ENCODE measurements around the gene JADE2.
A peak's percentile ranks its signal among the peaks of the same experiment; 100 is the strongest.
"Not testable (repeated sequence)": the region's sequence is repeated elsewhere in the genome, so short reads cannot be mapped to it uniquely, and the experiment has no call there.

JADE2 gene

DNA sequence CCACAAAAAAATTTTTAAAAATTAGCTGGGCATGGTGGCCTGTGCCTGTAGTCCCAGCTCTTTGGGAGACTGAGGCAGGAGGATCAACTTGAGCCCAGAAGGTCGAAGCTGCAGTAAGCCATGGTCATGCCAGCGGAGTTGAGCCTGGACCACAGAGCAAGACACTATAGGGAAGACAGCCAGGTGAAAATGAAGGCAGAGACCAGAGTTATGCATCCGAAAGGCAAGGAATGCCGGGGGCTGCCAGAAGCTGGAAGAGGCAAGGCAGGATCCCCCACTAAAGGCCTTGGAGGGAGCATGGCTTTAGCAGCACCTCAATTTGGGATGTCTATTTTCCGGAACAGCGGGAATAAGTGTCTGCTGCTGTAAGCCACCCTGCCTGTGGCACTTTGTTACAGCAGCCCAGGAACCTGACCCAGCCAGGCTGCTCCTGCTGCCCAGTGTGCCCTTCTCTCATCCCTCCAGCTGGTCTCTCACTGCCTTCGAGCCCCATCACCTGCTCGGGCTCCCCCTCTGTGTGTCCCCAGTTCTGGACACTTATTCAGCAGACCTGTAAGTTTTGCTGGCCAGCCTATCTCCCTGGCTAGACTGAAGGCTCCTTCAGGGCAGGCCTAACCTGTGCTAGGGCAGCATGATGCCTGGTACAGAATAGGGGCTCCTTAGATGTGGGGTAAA is 16.8 kb upstream of the JADE2 start:
- DNase-seq (ENCODE audit: low spot score) = no peak

DNA sequence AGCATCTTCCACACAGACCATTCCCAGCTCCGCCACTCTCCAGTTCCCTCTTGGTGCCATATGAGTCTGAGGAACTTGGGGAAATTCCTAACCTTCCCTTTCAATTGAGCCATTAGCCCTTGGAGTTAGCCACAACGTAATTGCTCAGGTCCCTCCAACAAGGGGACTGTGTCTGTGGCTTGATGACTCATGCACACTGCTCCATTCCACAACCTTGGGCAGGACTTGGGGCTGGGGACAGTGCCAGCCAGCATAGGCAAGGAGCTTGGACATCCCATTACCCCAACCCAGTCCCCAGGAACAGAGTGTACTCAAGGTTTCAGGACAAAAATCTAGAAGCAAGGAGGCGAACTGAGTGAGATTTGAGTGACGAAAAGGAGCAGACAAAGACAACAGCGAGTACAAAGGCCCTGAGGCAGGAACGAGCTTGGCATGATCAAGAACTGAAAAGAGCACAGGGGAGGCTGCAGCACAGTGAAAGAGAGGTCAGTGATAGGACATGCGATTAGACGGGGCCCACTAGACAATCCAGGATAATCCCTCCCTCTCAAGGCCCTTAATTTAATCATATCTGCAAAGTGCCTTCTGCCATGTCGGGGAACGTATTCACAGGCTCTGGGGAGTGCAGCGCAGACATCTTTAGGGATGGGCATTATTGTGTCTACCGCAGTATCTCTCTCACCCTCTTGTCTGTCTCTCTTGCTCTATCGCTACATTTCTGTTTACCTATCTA is 16.0 kb upstream of the JADE2 start:
- DNase-seq (ENCODE audit: low spot score) = no peak

DNA sequence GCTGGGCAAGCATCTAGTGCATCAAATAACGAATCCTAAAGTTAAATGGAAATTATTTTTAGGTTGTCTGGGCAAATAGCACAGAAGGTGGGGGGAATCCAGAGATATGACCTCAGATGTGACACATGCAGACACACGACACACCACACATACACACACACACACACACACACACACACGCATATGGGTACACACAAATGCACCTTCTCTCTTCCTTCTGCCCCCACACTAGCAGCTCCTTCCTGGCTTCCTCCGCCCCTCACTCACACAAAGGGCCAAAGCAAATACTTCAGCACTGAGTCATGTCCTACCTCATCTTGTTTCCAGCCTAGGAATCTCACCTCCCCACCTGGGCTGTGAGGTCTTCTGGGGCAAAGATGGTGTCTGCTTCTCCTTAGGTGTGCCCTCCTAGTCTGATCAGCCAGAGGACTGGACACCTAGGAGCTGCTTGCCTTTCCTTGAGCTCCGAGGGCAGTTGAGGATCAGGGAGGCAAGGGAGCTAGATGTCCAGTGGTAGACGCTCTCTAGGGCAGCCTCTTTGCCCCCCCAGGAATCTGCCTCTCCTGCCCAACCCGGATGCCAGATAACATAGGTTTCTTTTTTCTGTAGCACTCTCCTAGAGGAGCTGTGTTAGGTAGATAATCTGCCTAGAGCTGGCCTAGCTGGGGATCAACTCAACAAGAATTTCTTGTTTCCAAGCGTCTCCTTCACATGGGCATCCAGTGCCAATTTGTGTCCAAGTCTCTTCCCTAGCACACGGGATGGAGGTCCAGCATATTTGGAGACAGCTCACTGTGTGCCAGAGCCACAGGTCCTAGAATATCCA is 14.3 kb upstream of the JADE2 start:
- DNase-seq (ENCODE audit: low spot score) = no peak

DNA sequence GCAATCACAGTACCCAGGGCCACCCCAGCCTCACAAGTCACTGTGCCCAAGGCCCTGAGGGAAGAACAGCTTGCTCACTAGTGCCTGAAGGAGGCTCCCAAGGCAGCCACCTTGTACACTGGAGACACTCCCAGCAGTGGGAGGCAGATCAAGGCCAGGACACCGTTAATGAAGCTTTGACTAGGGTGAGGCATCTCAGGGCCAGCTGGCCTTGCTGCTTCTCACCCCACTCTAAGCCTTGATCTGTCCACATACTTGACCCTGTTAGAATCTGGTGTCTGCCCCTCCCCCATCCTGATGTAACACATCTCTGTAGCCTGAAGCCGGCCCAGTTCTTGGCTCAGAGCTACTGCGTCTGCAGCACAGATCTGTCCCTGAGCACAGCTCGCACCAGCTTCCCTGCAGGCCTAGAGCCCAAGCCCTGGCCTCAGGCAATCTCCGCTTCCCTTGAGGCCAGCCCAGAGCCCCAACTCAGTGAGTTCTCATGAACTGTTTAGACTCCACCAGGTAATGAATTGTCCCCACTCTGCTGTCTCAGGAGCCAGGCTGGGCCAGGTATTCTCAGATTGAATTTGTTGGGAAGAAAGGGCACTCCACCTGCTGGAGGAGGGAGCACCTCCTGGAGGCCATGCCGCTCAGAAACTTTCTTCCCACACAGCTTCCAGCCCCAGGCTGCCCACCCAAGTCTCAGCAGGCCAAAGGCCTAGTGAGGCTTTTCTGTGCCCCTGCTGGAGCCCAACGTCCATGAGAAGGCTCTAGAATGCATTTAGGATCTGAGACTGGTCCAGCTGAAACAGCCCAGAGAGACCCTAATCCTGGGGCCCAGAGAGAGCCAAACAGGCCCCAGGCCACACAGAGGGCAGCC is 13.4 kb upstream of the JADE2 start:
- no peak for DNase-seq (ENCODE audit: low spot score)

DNA sequence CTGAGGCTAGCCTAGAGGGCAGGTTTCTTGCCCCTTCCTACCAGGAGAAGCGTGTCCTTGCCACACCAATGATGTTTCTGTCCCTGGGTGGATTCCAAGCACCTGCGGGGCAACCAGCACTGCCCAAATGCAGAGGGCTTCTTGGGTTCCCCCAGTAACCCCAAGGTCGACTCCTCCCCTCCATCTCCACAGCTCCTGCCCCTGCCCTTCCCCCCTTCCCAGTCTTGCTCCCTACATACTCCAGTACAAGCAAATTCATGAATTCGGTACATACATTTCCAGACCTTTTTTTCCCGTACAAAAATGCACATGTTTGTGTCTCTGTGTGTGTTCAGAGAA is 12.8 kb upstream of the JADE2 start:
- no peak for DNase-seq (ENCODE audit: low spot score)

DNA sequence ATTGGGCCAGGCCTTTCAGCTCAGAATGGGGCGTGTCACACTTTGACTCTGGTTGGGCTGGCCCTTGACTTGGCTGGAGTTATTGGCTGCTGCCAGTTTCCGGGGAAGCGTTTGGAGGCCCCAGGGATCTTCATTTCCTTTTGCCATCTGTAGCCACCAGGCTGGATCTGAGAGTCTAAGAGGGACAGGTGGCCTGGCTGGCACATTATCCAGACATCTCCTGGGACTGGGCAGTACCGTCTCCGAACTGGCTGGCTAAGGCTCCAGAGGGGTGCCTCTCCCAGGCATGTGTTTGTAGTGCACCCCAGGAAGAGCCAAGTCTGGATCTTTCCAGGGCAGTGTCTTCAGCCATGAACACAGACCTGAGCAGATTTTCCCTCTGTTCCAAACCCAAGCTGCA is 9.7 kb upstream of the JADE2 start:
- DNase-seq (ENCODE audit: low spot score) = no peak

DNA sequence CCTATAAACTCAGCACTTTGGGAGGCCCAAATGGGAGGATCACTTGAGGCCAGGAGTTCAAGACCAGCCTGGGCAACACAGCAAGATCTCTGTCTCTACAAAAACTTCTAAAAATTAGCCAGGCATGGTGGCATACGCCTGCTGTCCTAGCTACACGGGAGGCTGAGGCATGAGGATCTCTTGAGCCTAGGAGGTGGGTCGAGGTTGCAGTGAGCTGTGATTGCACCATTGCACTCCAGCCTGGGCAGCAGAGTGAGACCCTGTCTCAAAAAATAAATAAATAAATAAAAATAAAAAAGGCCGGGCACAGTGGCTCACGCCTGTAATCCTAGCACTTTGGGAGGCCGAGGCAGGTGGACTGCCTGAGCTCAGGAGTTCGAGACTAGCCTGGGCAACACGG is 8.5 kb upstream of the JADE2 start:
- DNase-seq (ENCODE audit: low spot score) = not testable (repeated sequence)

DNA sequence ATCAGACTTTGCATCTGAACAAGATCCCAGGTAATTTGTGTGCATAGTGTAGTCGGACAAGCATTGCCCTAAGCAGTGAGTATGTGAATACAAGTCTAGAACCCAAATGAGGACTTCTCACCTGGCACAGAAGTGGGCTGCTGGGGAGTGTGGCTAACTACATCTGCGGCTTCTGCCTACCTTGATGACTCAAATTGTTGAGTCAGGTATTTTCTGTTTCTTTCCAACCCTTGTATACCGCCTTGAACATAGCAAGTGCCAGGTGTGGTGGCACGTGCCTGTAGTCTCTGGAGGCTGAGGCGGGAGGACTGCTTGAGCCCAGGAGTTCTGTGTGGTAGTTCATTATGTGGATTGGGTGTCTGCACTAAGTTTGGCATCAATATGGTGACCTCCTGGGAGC is 7.9 kb upstream of the JADE2 start:
- no peak for DNase-seq (ENCODE audit: low spot score)

DNA sequence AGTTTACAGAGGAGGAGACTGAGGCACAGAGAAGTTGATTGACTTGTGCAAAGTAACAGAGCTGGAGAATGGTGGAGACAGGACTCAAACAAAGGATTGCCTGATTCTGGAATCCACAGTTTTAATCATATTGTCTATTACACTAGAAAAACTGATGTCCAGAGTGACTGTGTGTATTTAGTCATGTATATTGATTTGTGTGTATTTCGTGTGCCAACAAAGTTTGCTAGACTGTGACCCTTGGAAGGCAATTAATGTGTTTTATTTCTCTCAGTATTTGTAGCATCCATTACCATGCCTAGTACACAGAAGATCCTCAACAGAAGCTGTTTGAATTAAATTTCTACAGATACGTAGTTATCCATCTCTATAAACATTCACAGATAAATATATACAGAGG is 5.5 kb upstream of the JADE2 start:
- DNase-seq (ENCODE audit: low spot score) = no peak

DNA sequence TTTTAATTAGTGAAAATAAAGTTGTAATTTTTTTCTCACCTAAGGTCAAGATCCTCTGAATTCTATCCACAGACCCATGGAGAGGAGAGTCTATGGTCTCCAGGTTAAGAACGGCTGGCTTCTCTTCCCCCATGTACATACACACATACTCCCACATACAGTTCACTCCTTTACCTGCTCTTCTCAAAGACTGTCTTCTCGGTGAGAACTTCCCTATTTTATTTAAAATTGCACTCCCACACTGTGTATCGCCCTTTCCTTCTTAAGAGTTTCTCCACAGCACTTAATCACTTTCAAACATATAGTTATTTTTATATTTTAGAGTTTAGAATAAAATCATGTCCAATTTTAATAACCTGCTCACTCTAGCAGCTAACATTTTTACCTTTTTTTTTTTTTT is 3.6 kb upstream of the JADE2 start:
- DNase-seq (ENCODE audit: low spot score) = no peak

DNA sequence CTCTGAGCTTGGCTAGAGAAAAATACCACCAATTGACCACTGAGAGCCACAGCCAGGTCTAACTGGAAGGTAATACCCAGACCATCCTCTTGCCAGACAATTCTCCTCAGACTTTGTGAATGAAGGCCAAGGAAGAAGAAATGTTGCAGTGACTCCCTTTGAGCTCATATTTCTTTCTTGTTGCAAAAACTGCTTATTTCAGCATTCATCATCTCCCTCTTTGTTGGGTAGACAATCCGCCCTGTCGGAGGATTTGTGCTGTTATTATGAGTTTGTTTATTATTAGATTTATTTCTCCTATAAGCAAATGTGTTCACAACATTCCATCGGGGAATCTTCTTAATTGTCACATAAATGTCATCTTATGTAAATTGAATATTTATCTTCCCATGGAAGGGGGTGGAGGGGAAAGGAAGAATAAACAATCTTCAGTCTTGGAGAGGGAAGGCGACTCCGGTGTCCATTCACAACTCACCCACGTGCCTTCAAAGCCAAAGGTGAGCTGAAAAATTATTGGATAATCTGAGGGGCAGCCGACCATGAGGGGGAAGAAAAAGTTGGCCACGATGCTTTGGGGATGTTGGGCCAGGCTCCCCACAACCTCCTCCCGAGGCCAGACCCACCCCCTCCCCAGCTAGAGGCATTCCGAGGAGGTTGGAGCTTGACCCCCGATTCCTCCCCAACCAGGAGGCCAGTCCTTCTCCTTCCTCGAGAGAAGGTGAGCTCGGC is 1.8 kb upstream of the JADE2 start:
- peak; percentile 27 for DNase-seq (ENCODE audit: low spot score)

DNA sequence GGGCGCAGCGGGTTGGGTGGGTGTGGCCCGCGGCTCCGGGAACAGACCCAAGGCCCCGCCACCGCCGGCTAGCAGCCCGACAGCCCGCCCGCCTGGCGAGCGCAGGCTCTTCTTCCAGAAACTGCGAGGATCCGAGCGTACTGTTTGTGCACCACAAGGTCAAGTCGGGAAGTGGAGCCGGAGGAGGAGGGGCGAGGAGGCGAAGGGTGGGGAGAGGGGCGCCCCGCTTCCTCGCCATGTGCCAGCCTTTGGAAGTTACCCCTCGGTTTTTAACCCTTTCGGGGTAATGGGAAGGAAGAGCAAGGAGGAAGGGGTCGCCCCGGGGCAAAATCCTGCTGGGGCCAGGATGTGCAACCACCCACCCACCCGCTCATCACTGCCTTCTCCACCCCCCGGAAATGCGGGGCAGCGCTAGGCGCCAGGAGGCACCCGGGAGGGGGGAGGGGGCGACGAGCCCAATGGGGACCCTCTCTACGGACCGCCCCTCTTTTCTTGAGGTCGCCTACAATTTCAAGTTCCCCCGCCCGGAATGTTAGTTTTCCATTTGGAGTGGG is 1.1 kb upstream of the JADE2 start:
- DNase-seq (ENCODE audit: low spot score) = peak; percentile 79

DNA sequence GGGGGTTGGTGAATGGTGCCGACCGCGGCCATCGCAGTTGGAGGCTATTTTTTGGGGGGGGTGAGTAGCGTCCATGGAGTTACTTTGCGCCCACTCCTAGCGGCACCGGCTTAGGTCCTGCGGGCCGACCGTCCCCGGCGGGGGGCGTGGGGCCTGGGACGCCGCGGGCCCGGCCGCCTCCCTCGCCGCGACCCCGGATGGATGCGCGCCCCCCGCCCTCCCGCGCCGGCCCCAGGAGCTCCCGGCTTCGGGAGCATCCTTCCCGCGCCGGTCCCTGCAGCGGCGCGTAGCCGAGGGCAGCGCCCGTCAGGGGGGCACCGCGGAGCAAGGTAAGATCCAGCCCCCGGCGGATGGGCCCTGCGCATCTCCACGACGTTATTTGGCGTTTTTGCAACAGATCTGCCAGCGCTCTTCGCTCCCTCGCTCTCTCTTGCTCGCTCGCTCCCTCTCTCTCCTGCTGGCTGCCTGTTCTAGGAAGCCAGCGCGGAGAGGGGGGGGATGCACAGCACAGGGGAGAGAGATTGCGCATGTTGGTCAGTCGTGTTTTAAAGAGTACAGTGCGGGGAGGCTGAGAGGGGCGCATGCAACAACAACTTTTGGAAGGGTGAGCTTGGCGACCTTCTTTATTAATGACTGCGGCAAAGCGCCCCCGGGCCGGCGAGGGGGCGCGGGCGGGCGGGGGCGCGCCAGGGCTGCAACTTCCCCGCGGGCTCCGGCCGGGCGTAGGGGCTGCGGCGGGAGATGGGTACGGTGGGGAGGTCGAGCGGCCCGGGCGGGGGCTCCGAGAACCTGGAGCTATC is 413 bp downstream of the JADE2 start:
- peak; percentile 83 for DNase-seq (ENCODE audit: low spot score)

DNA sequence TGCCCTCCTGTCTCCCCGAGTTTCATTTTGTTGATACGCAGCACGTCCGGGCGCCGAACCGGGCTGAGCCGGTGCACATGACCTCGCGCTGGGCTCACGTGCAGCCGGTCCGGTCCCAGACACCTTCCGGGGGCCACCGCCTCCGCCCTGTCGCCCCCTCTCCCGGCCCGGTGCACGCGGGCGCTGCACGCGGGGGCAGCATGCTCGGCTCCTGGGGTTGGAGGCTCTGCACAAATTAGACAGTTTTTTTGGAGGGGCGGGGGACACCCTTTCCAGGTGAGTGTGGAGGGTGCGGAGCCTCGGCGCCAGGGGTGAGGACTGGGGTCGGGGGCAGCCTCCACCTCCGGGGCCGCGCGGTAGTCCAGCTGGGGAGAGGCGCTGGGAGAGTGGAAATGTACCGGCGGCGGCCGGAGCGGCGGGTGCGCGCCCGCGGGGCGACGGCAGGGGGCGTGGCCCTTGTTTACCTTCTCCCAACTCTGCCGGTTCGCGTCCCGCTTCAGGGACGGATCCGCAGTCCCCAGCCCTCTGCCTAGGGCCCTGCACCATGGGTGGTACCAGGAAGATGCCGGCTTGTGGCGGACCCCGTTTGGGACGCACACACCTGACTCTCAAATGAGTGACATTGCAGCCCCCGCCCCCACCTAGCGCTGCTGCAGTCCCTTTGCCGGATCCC is 1.1 kb downstream of the JADE2 start:
- peak; percentile 70 for DNase-seq (ENCODE audit: low spot score)

DNA sequence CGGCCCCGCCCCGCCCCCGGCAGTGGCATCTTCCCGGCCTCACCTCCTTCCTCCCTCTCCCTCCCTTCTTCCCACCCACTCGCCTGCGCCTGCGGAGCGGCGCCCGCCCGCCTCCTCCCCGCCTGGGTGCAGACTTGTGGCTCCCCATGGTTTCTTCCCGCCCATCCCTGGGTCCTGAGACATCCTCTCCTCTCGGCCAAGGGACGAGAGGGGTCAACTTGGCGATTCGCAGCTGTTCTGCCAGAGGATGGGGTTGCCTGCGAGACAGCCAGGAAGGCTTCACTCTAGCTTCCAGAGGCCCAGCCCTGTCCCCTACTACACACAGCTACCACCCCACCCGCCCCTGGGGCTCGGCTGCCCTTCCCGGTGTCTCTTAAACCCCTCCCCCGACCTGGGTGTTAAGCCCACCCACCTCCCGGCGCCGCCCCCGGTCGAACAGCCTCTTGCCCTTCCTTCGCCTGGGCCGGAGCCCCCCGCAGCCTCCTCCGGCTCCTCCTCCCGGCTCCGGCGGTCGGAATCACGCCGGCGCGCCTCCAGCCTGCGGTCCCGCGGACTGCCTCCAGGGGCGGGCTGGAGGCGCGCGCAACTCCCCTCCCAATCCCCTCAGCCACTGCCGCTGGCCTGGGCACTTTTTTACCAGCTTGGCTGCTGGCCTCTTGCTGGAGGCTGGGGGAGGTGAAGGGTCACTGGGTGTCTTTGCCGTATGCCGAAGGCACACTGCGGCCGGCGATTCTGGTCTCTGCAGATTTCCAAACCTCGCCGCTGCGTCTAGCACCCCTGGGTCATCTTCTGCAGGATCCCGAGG is 1.9 kb downstream of the JADE2 start:
- peak; percentile 77 for DNase-seq (ENCODE audit: low spot score)

DNA sequence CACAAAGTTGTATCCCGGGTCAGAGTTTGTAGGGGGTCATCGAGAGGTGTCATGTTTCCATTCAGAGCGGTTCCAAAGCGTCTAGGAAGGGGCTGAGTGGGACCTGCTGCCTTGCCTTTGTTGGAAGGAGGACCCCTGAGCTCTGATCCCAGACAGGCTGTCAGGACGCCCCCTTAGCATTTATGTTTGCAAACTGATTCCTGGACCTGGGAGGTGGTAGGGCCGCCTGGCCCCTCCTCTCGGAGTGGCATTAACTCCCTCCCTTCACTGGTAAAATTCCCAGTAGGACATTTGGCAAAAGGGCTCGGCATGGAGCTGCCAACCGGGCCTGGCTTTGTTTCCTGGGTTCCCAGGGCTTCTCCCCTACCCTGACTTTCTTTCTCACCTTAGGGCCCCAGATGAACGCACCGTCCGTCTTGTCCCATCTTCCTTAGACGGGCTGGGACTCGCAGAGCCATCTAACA is 2.5 kb downstream of the JADE2 start:
- DNase-seq (ENCODE audit: low spot score) = no peak

DNA sequence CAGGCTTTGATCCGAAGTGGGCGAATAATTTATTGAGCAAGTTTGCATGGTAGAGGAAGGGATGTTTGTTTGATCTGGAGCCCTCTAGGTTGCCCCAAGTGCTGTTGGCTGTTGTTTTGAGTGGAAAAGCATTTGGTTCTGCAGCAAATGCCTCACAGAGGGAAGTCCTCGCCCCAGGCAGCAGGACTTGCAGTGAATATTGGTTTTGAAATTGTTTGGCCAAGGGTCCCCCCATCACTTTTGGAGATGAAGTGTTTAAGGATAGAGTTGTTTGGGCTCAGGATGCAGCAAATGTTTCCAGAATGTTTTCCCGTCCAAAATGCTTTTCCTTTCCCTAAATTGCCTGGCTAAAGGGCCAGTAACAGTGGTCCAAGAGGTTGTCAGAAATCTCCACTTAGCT is 3.1 kb downstream of the JADE2 start:
- DNase-seq (ENCODE audit: low spot score) = no peak

DNA sequence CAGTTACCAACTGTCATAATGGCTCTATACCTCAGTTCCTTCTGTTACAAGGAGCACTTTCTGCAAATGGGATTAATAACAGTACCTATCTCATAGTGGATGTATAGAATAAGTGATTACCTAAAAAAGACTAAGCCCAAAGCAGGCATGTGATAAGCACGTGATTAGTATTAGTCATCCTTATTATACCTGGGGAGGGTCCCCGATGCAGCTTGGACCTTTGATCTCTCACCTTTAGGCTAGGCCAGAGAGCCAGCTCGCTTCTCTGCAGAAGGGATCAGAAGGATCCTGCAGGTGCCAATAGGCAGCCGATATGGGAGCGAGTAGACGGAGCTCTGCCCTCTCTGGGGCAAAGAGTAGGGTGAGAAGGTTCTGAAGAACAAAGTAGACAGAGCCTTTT is 4.0 kb downstream of the JADE2 start:
- no peak for DNase-seq (ENCODE audit: low spot score)

Data from globus pallidus (tissue), 1 donor.